Measurements from ENCODE around the gene SART1.

The SART1 gene

DNA sequence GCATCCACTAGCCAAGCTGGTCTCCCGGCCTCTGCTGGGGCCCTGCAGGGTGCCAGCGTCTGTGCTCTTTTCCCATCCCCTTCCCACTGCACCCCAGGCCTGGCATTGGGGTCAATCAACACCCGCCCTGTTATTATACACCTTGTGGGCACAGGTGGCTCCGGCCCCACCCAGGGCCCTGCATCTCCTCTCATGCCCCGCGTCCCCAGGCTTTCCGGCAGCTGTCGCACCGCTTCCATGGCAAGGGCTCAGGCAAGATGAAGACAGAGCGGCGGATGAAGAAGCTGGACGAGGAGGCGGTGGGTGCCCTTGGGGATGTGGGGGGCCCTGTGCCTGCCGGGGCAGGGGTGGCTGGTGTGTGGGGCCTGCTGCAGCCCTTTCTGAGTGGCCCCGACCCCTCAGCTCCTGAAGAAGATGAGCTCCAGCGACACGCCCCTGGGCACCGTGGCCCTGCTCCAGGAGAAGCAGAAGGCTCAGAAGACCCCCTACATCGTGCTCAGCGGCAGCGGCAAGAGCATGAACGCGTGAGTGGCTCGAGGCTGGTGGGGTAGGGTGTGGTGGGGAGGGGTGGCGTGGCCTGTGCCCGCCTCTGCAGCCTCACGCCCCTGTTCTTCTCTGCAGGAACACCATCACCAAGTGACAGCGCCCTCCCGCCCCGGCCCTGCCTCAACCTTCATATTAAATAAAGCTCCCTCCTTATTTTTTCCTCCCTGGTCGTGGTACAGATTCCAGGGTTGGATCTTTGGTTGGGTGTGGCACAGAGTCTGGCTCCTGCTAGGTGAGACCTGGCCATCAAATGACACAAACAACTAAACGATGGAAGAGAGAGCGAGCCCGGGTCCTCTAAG, 17.1 kb downstream of the SART1 start:
- Histone ChIP-seq H3K9me3 (ENCODE audit: low read length) (no peaks in the 10 kb centered on the region), H3K36me3 (ENCODE audit: insufficient read depth, low read length) (peaks cover 40% of the 10 kb centered on the region), H3K27me3 (ENCODE audit: insufficient read depth, low read length) (no peaks in the 10 kb centered on the region), H3K4me3 (ENCODE audit: low read length) (no peak overlapping the region), H3K4me1 (ENCODE audit: insufficient read depth, low read length) (no peaks in the 10 kb centered on the region), H2AFZ (ENCODE audit: low read depth, low read length) (no peak overlapping the region)

DNA sequence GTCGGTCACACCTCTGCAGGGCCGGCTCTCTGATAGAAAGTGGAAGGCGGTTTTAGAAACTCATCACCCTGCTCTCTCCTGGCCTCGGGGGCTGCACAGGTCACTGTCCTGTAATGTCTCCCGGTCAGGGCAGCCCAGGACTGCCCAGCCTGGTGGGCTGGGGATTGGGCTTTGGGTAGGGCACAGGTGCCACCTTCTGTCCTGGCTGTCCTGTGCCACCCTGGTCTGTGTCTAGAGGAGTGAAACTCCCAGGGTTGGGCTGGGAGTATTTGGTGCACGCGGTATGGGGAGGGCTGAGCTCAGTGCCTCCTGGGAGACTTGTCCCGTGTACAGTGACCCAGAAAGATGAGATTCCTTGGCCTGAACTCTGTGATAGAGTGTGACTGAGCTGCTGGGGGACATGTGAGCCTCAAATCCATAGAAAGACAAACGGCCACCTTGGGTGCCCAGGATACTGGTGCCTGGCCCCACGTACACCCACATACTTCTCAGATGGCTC, 17.8 kb downstream of the SART1 start:
- H3K36me3 ChIP-seq (ENCODE audit: insufficient read depth, low read length): peaks cover 40% of the 10 kb centered on the region
- H3K4me3 ChIP-seq (ENCODE audit: low read length): no peak overlapping the region

DNA sequence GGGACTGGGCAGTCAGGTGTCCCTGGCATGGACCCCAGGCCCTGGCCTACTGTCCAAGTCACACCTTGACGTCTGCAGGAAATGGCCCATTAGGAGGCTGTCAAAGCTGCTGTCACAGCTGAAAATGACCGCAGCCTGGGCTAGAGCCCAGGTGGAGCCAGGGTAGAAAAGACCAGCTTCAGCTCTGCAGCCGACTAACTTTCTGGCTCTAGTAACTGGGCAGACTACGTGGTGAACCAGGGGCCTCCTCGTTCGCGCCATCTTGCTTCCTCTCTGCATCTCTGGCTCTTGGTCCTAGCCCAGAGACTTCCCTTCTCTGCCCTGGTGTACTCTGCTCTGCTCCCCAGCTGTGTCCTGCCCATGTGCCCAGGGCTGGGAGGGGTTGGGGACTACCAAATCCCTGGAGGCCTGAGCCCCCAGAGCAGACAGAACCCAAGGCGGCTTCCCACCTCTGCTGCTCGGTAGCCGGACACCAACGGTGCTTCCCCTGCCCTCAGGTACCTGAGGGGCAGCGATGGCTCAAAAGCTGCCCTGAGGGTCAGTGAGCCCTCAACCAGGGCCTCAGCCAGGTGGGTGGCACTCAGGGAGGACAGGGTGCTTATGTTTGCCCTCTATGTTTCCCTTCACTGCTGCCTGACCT, 19.7 kb downstream of the SART1 start:
- H3K4me1 ChIP-seq (ENCODE audit: insufficient read depth, low read length): no peaks in the 10 kb centered on the region
- no peak overlapping the region for H3K4me3 ChIP-seq (ENCODE audit: low read length)
- no peaks in the 10 kb centered on the region for H3K27me3 ChIP-seq (ENCODE audit: insufficient read depth, low read length)
- H3K9me3 ChIP-seq (ENCODE audit: low read length): no peaks in the 10 kb centered on the region
- no peak overlapping the region for H2AFZ ChIP-seq (ENCODE audit: low read depth, low read length)
- H3K36me3 ChIP-seq (ENCODE audit: insufficient read depth, low read length): peaks cover 34% of the 10 kb centered on the region

More for the DNA sequence above, 17.8 kb downstream of the SART1 start:
- Histone ChIP-seq H2AFZ (ENCODE audit: low read depth, low read length) (no peak overlapping the region), H3K27me3 (ENCODE audit: insufficient read depth, low read length) (no peaks in the 10 kb centered on the region), H3K9me3 (ENCODE audit: low read length) (no peaks in the 10 kb centered on the region), H3K4me1 (ENCODE audit: insufficient read depth, low read length) (no peaks in the 10 kb centered on the region)

DNA sequence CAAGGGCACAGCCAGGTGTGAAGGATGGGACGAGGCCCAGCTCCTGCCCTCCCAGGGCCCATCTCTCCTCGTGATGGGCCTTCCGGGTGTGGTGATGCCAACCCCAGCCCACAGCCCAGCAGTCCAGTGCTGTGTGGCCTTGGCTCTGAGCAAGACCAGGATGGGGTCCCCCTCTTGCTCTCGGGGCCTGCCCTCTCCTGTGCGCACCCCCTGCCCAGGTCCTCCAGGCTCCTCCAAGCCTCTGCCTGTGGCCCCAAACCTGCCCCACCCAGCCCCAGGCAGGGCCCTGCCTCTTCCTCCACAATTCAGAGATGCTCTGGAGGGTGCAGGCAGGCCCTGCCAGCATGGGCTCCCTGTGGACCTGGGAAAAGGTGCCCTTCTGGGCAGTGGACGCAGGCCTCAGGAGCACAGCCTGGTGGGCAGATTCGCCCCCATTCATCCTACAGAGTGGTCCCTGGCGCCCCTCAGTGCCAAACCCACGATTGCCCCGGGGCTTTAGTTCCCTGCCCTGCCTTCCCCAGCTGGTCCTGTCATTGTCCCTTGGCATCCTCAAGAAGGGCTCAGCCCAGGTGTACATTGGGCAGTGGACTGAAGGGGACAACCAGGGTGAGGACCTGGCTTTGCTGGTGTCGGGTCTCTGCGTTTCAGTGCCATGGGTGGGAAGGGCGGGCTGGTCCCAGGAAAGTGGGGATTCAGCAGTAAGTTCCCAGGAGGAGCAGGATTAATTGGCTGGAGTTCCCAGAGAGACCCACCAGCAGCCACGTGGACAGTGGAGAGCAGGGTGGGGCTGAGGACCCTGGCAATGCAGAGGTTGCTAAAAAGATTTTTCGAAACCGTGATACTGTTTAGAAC, 20.7 kb downstream of the SART1 start:
- Histone ChIP-seq H3K9me3 (ENCODE audit: low read length) (no peaks in the 10 kb centered on the region), H3K36me3 (ENCODE audit: insufficient read depth, low read length) (peaks cover 24% of the 10 kb centered on the region), H2AFZ (ENCODE audit: low read depth, low read length) (no peak overlapping the region), H3K27me3 (ENCODE audit: insufficient read depth, low read length) (no peaks in the 10 kb centered on the region), H3K4me3 (ENCODE audit: low read length) (no peak overlapping the region), H3K4me1 (ENCODE audit: insufficient read depth, low read length) (no peaks in the 10 kb centered on the region)

DNA sequence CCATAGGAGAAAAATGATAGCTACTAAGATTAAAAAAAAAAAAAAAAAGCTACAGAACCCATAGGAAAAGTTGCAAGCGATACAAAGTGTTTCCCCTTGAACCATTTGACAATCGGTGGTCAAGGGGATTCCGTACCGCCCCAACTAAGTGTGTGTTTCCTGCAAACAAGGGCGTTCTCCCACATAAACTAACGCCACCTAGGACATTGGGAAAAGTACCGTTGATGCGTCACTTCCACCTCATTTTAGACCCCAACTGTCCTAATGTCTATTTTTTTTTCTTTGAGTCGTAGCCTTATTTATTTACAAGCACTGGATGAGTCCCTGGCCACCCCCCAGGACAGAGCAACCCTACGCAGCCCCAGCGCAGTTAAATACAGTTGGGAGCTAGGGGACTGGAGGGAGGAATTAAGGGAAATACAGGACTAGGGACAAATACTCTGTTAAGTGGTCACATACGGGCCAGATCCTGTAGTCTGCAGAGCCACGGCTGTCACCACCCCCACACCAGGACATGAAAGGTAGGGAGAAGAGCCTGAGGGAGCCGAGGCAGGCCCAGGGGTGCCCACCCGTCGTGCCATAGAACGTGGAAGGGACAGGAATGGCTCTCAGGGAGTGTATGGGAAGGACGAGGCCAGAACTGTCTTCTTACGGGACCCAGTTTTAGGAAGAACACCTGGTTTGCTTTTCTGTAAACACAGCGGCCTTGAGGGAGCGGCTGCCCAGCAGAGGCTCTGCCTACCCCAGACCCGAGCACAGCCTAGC, 21.5 kb downstream of the SART1 start:
- Histone ChIP-seq H3K9me3 (ENCODE audit: low read length) (no peaks in the 10 kb centered on the region), H3K4me3 (ENCODE audit: low read length) (no peak overlapping the region), H3K36me3 (ENCODE audit: insufficient read depth, low read length) (peaks cover 16% of the 10 kb centered on the region), H3K4me1 (ENCODE audit: insufficient read depth, low read length) (no peaks in the 10 kb centered on the region), H2AFZ (ENCODE audit: low read depth, low read length) (no peak overlapping the region), H3K27me3 (ENCODE audit: insufficient read depth, low read length) (no peaks in the 10 kb centered on the region)

DNA sequence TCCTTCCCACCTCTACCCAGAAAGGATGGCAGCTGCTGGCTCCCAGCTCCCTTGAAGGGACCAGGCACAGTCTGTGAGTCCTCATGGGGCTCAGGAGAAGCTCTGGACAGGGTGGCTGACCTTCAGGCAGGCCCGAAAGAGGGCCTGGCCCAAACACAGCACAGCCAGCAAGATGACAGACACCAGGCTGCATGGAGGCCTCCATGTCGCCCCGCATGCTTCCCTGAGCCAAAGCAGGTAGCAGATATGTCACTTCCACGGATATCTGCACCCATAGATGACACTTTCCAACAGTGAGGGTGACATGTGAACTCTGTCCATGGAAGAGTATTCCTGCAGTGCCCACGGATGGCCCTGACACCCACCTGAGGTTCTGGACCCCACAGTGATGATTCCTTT, 22.1 kb downstream of the SART1 start:
- no peaks in the 10 kb centered on the region for H3K27me3 ChIP-seq (ENCODE audit: insufficient read depth, low read length)

GRCh38 chr11:65987336-65987735, 25.8 kb downstream of the SART1 start:
- Histone ChIP-seq H3K4me1 (ENCODE audit: insufficient read depth, low read length) (no peaks in the 10 kb centered on the region), H3K9me3 (ENCODE audit: low read length) (no peaks in the 10 kb centered on the region), H3K36me3 (ENCODE audit: insufficient read depth, low read length) (peaks cover 3% of the 10 kb centered on the region), H3K27me3 (ENCODE audit: insufficient read depth, low read length) (no peaks in the 10 kb centered on the region), H2AFZ (ENCODE audit: low read depth, low read length) (no peak overlapping the region), H3K4me3 (ENCODE audit: low read length) (no peak overlapping the region)

More for the DNA sequence above, 22.1 kb downstream of the SART1 start:
- Histone ChIP-seq H3K9me3 (ENCODE audit: low read length) (no peaks in the 10 kb centered on the region), H2AFZ (ENCODE audit: low read depth, low read length) (no peak overlapping the region), H3K4me3 (ENCODE audit: low read length) (no peak overlapping the region), H3K4me1 (ENCODE audit: insufficient read depth, low read length) (no peaks in the 10 kb centered on the region), H3K36me3 (ENCODE audit: insufficient read depth, low read length) (peaks cover 10% of the 10 kb centered on the region)

DNA sequence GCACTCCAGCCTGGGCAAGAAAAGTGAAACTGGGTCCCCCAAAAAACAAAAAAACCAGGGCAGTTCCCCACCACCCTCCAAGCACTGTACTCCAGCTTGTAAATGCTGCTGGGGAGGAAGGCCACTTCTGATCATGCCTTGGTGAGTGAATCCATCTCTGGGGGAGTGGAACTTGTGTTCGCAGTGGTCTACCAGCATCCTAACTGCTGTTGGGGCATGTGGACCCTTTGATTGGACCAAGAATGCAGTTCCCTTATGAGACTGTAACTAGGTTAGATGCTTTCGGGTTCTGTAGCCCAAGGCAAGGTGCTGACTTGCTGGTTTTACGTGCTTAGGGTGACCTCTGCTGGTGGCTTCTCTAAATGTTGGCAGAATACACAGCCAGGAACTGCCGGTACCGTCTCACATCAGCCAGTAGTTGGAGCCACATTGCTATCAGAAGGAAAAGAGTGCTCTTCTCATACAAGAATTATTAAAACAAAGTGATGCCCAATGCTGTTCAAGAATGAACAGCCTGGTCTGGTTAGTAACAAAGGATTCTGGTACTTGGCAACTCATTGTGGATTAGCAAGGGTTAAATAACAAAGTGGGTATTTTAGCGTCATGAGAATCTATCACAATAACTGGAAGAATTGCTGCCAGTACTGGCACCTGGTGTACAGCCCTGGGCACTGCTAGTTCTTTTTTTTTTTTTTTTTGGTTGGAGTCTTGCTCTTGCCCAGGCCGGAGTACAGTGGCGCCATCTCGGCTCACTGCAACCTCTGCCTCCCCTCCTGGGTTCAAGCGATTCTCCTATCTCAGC, 27.5 kb downstream of the SART1 start:
- H3K36me3 ChIP-seq (ENCODE audit: insufficient read depth, low read length): peaks cover 3% of the 10 kb centered on the region
- no peaks in the 10 kb centered on the region for H3K4me1 ChIP-seq (ENCODE audit: insufficient read depth, low read length)
- no peak overlapping the region for H3K4me3 ChIP-seq (ENCODE audit: low read length)
- no peaks in the 10 kb centered on the region for H3K27me3 ChIP-seq (ENCODE audit: insufficient read depth, low read length)
- no peaks in the 10 kb centered on the region for H3K9me3 ChIP-seq (ENCODE audit: low read length)
- H2AFZ ChIP-seq (ENCODE audit: low read depth, low read length): no peak overlapping the region

DNA sequence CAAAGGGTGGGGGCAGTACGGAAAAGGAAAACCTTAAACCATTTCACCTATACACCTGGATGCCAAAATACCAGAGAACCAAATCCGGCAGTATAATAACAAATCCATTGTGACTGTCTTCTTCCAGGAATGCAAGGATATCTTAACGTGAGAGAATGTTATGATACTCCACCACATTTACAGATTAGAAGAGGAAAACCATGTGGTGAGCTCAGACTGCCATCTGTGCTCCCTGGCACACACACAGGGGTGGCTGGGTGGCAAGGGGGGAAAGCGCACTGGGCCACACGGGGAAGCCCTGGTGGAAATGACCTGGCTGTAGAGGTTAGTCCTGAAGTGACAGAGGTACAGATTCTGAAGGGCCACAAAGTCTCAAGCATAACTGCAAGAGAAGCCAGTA, 30.5 kb downstream of the SART1 start:
- Histone ChIP-seq H3K27me3 (ENCODE audit: insufficient read depth, low read length) (no peaks in the 10 kb centered on the region), H3K9me3 (ENCODE audit: low read length) (no peaks in the 10 kb centered on the region), H3K36me3 (ENCODE audit: insufficient read depth, low read length) (peaks cover 5% of the 10 kb centered on the region), H2AFZ (ENCODE audit: low read depth, low read length) (no peak overlapping the region), H3K4me3 (ENCODE audit: low read length) (no peak overlapping the region), H3K4me1 (ENCODE audit: insufficient read depth, low read length) (no peaks in the 10 kb centered on the region)

- H3K9me3 ChIP-seq (ENCODE audit: low read length): no peaks in the 10 kb centered on the region
- H3K4me1 ChIP-seq (ENCODE audit: insufficient read depth, low read length): no peaks in the 10 kb centered on the region
- no peak overlapping the region for H2AFZ ChIP-seq (ENCODE audit: low read depth, low read length)
- peaks cover 35% of the 10 kb centered on the region for H3K36me3 ChIP-seq (ENCODE audit: insufficient read depth, low read length)
- H3K4me3 ChIP-seq (ENCODE audit: low read length): no peak overlapping the region
- no peaks in the 10 kb centered on the region for H3K27me3 ChIP-seq (ENCODE audit: insufficient read depth, low read length)
Observed at GRCh38 chr11:65997286-65997685, 35.8 kb downstream of the SART1 start.

GRCh38 chr11:66001942-66002647, 40.6 kb downstream of the SART1 start, which contains the start of the genes BANF1 and EIF1AD:
BANF1 (plus strand) TSS chr11:66002503; CDS start chr11:66003251, 748 bp downstream.
EIF1AD (minus strand) TSS chr11:66002157; CDS start chr11:66000389, 1,768 bp downstream.
- Histone ChIP-seq H2AFZ (ENCODE audit: low read depth, low read length) (peak within 1 kb of the TSS; percentile 78), H3K27me3 (ENCODE audit: insufficient read depth, low read length) (no peaks in the 10 kb centered on the region), H3K4me3 (ENCODE audit: low read length) (peak within 1 kb of the TSS; percentile 72), H3K36me3 (ENCODE audit: insufficient read depth, low read length) (peaks cover 53% of the 10 kb centered on the region), H3K9me3 (ENCODE audit: low read length) (no peaks in the 10 kb centered on the region), H3K4me1 (ENCODE audit: insufficient read depth, low read length) (peaks cover 8% of the 10 kb centered on the region)

Measured in neuron (in vitro differentiated cells).